GM12801 (cell line): ENCODE measurements around the gene NASP.

Experiments used
- CTCF ChIP-seq: IDR thresholded peaks from one replicate; pipeline ENCODE4 v1.5.1; 2011; ENCODE audit warnings: control low read depth; ENCODE audit not compliant: insufficient read length; ENCODE audit errors: extremely low read depth

Gene NASP

DNA sequence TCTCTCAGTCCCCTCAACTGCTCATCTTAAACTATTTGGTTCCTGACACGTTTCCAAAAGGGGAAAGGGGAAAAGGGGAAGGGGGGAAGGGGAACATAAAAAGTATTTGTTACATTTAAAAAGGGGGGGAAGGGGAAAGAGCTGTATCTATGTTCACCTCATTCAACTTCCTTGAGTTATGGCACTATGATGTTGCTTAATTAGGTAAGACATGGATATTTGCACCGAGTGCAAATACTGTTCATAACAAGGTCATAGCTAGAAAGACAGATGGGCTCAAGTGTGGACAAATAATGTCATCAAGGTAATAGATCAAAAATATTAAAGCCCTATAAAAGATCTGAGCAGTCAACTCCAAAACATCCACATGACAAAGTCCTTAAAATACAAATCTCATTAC, 76.5 kb downstream of the NASP start:
- TF ChIP-seq CTCF: no peak

- TF ChIP-seq CTCF: no peak
Measured at GRCh38 chr1:45666836-45667235, 83.0 kb downstream of the NASP start.

DNA sequence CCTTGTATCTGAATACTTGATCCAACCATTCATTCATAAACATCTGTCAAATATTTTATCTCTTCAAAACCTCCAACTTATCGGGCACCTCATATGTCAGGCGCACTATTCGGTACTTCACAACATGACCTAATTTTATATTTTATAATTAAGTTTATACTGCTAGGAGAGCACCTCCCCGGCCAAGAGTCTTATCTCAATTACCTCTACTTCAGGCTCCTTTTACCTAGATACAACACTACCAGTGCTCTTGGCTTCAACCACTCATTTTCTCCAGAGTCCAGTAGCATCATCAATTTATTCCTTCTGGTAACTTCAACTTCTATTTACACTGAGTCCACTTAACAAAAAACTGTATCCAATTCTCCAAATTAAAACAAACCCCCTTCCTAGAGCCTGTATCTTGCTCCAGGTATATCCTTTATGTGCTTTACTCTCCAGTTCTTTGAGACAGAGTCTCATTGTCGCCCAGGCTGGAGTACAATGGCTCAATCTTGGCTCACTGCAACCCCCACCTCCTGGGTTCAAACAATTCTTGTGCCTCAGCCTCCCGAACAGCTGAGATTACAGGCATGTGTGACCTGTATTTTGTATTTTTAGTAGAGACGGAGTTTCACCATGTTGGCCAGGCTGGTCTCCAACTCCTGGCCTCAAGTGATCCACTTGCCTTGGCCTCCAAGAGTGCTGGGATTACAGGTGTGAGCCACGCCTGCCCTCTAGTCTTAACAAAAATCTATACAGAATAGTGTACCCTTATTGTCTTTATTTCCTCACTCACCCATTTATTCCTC, 83.7 kb downstream of the NASP start:
- TF ChIP-seq CTCF: no peak
